ENCODE results near the gene ADGRB3.

GRCh38 chr6:68727699-68728098 lies 92.6 kb downstream of the ADGRB3 start:
- TF ChIP-seq CTCF (IDR thresholded peaks at IDR 0.05) (no peak), REST (IDR thresholded peaks at IDR 0.05; ENCODE audit: low read depth, low read length) (no peak), RAD21 (IDR thresholded peaks at IDR 0.05; ENCODE audit: low read length) (no peak), TAF1 (IDR thresholded peaks at IDR 0.05; ENCODE audit: borderline replicate concordance, low read depth, low read length) (no peak), SMC3 (IDR thresholded peaks at IDR 0.05; ENCODE audit: low read depth, low read length) (no peak), USF1 (IDR thresholded peaks at IDR 0.05; ENCODE audit: borderline replicate concordance, low read depth) (no peak), FOXJ3 (CRISPR knock-in tag; IDR thresholded peaks at IDR 0.05) (no peak)
